HEK293 (cell line): ENCODE measurements around the gene SWI5.
"Not testable (repeated sequence)": the region's sequence is repeated elsewhere in the genome, so short reads cannot be mapped to it uniquely, and the experiment has no call there.

Source experiments
- CTCF ChIA-PET: fragments of 350-600 bp; formaldehyde crosslinking; extraction: SDS; loops from one replicate; lab custom pipeline; 2021; ENCODE audit warnings: antibody characterized with exemption; lab: Yijun Ruan, JAX
- POLR2A ChIA-PET: fragments of 300-600 bp; formaldehyde crosslinking; extraction: SDS; loops from one replicate; lab custom pipeline; 2020; ENCODE audit warnings: antibody characterized with exemption, inconsistent platforms; lab: Yijun Ruan, JAX
- H3K27ac ChIP-seq: fragments of 200-500 bp; sonication (Bioruptor generic); 2 replicates; pipeline ENCODE4 v1.5.1; 2014; ENCODE audit warnings: low read depth, low read length, control low read depth, inconsistent platforms; ENCODE audit errors: extremely low read depth
- H3K36me3 ChIP-seq, 2 experiments: fragments of 200-500 bp in 1 of 2; sonication (Bioruptor generic) in 1 of 2; 1 replicate in 1 of 2; 2 replicates in 1 of 2; pipeline ENCODE4 v1.5.1; 2014 to 2017; ENCODE audit warnings: inconsistent platforms in 2 of 2, low read length in 2 of 2; ENCODE audit not compliant: control insufficient read depth in 2 of 2, insufficient read depth in 1 of 2
- H3K4me1 ChIP-seq: fragments of 200-500 bp; sonication (Bioruptor generic); 2 replicates; pipeline ENCODE4 v1.5.1; 2014; ENCODE audit warnings: mild to moderate bottlenecking, low read length, inconsistent platforms; ENCODE audit not compliant: control insufficient read depth, insufficient read depth
- H3K4me3 ChIP-seq: 2 replicates; pipeline ENCODE4 v1.5.1; 2011; ENCODE audit warnings: low read depth, mild to moderate bottlenecking, control low read depth, low read length, moderate library complexity
- H3K9me3 ChIP-seq: fragments of 200-500 bp; sonication (Bioruptor generic); 2 replicates; pipeline ENCODE4 v1.5.1; 2014; ENCODE audit warnings: low read depth, low read length, inconsistent platforms; ENCODE audit not compliant: control insufficient read depth, insufficient read depth
- EGR2 ChIP-seq: fragments of 450-650 bp; formaldehyde crosslinking; IDR thresholded peaks from 2 replicates; pipeline ENCODE4 v1.5.1; 2016; ENCODE audit warnings: low read depth, missing biosample characterization, missing genetic modification characterization
- ELK4 ChIP-seq: IDR thresholded peaks from 2 replicates; pipeline ENCODE4 v1.6.1; 2011; ENCODE audit warnings: mild to moderate bottlenecking, low read depth, low read length, borderline replicate concordance
- HOXD13 ChIP-seq: sonication (generic); formaldehyde crosslinking; IDR thresholded peaks from 2 replicates; pipeline ENCODE4 v1.8.0; 2022; ENCODE audit warnings: missing genetic modification reagents, borderline replicate concordance
- MZF1 ChIP-seq: fragments of 450-650 bp; formaldehyde crosslinking; IDR thresholded peaks from 2 replicates; pipeline ENCODE4 v1.5.1; 2017; ENCODE audit warnings: missing biosample characterization, missing genetic modification characterization, borderline replicate concordance
- OSR2 ChIP-seq: fragments of 450-650 bp; formaldehyde crosslinking; IDR thresholded peaks from 2 replicates; pipeline ENCODE4 v1.5.1; 2016; ENCODE audit warnings: missing biosample characterization, missing genetic modification characterization
- TRIM28 ChIP-seq: IDR thresholded peaks from 2 replicates; pipeline ENCODE4 v1.6.1; 2011; ENCODE audit warnings: low read length, control low read depth, borderline replicate concordance
- ZBTB6 ChIP-seq: fragments of 450-650 bp; formaldehyde crosslinking; IDR thresholded peaks from 2 replicates; pipeline ENCODE4 v1.5.1; 2017; ENCODE audit warnings: missing biosample characterization, missing genetic modification characterization
- ZEB2 ChIP-seq: fragments of 450-650 bp; formaldehyde crosslinking; IDR thresholded peaks from 2 replicates; pipeline ENCODE4 v1.5.1; 2016; ENCODE audit warnings: missing biosample characterization, missing genetic modification characterization
- ZNF146 ChIP-seq: fragments of 450-650 bp; formaldehyde crosslinking; IDR thresholded peaks from 2 replicates; pipeline ENCODE4 v1.5.1; 2016; ENCODE audit warnings: missing biosample characterization, missing genetic modification characterization
- ZNF2 ChIP-seq: fragments of 450-650 bp; formaldehyde crosslinking; IDR thresholded peaks from 2 replicates; pipeline ENCODE4 v1.5.1; 2016; ENCODE audit warnings: missing biosample characterization, missing genetic modification characterization
- ZNF239 ChIP-seq: fragments of 450-650 bp; formaldehyde crosslinking; IDR thresholded peaks from 2 replicates; pipeline ENCODE4 v1.5.1; 2016; ENCODE audit warnings: missing biosample characterization, missing genetic modification characterization
- ZNF274 ChIP-seq, 2 experiments: fragments of 200-500 bp in 1 of 2; fragments of 450-650 bp in 1 of 2; sonication (Bioruptor generic) in 1 of 2; formaldehyde crosslinking in 1 of 2; IDR thresholded peaks; 2 replicates each; pipeline versions ENCODE4 v1.5.1 to v1.6.1; 2014 to 2016; ENCODE audit warnings: borderline replicate concordance in 1 of 2, inconsistent platforms in 1 of 2, low read length in 1 of 2, missing biosample characterization in 1 of 2, missing genetic modification characterization in 1 of 2
- ZNF324 ChIP-seq: fragments of 450-650 bp; formaldehyde crosslinking; IDR thresholded peaks from 2 replicates; pipeline ENCODE4 v1.5.1; 2016; ENCODE audit warnings: missing biosample characterization, missing genetic modification characterization
- ZNF37A ChIP-seq: fragments of 450-650 bp; IDR thresholded peaks from 2 replicates; pipeline ENCODE4 v1.5.1; 2018; ENCODE audit warnings: missing biosample characterization, missing genetic modification characterization
- ZNF501 ChIP-seq: fragments of 450-650 bp; formaldehyde crosslinking; IDR thresholded peaks from 2 replicates; pipeline ENCODE4 v1.5.1; 2016; ENCODE audit warnings: missing biosample characterization, missing genetic modification characterization
- ZNF513 ChIP-seq: fragments of 450-650 bp; IDR thresholded peaks from 2 replicates; pipeline ENCODE4 v1.5.1; 2018; ENCODE audit warnings: missing biosample characterization, missing genetic modification characterization
- ZNF692 ChIP-seq: fragments of 450-650 bp; formaldehyde crosslinking; IDR thresholded peaks from 2 replicates; pipeline ENCODE4 v1.5.1; 2016; ENCODE audit warnings: missing biosample characterization, missing genetic modification characterization
- ZNF791 ChIP-seq: fragments of 450-650 bp; formaldehyde crosslinking; IDR thresholded peaks from 2 replicates; pipeline ENCODE4 v1.5.1; 2016; ENCODE audit warnings: missing biosample characterization, missing genetic modification characterization
- ZSCAN23 ChIP-seq: fragments of 450-650 bp; formaldehyde crosslinking; IDR thresholded peaks from 2 replicates; pipeline ENCODE4 v1.5.1; 2016; ENCODE audit warnings: missing biosample characterization, missing genetic modification characterization
- ZSCAN4 ChIP-seq: fragments of 450-650 bp; formaldehyde crosslinking; IDR thresholded peaks from 2 replicates; pipeline ENCODE4 v1.5.1; 2017; ENCODE audit warnings: missing biosample characterization, missing genetic modification characterization

Gene SWI5

GRCh38 chr9:128276574-128277270 lies 646 bp downstream of the SWI5 start (continued):
- TF ChIP-seq ELK4 (no peak), ZNF791 (no peak), ZNF146 (tag by site-specific recombination) (no peak), MZF1 (tag by site-specific recombination) (peak; percentile 56; the same call in 1 of the 2 replicates), ZSCAN23 (no peak), ZNF37A (tag by site-specific recombination) (no peak), ZNF239 (no peak), ZNF513 (no peak), HOXD13 (CRISPR knock-in tag) (no peak), ZNF274 (IDR thresholded peaks at IDR 0.05; ENCODE audit: low read length) (no peak), ZNF274 (tag by site-specific recombination; IDR thresholded peaks at IDR 0.05; ENCODE audit: borderline replicate concordance) (no peak)

GRCh38 chr9:128279088-128280073 lies 3.3 kb downstream of the SWI5 start:
- not testable (repeated sequence) for H3K9me3 ChIP-seq, H3K36me3 ChIP-seq, H3K27ac ChIP-seq, H3K4me1 ChIP-seq, H3K4me3 ChIP-seq
- CTCF ChIA-PET, result interaction anchor here (1.1 to 1.2 kb wide), 2 partner anchors 24 to 62 kb away, joined by 6 read pairs; no protein-coding TSS in a partner anchor
- POLR2A ChIA-PET, result interaction anchor here (0.6 kb wide), 2 partner anchors 285 to 452 kb away, joined by 3 to 4 read pairs; no protein-coding TSS in a partner anchor

GRCh38 chr9:128280084-128280622 lies 4.1 kb downstream of the SWI5 start:
- no peak overlapping the region for H3K27ac ChIP-seq
- CTCF ChIA-PET, result interaction anchor here (0.6 to 1.2 kb wide), 3 partner anchors 25 to 76 kb away, joined by 3 to 6 read pairs (median 6); no protein-coding TSS in a partner anchor
- H3K4me1 ChIP-seq, result no peaks in the 10 kb centered on the region
- no peak overlapping the region for H3K4me3 ChIP-seq
- TF ChIP-seq ZNF501 (tag by site-specific recombination), result no peak
- peak; percentile 55; the same call in 1 of the 2 replicates for TF ChIP-seq EGR2 (tag by site-specific recombination)
- no peak for TF ChIP-seq ZNF324
- H3K36me3 ChIP-seq, result peaks cover 0 to 6% of the 10 kb centered on the region in 2 experiments; a peak in 1 of 3 replicates
- H3K9me3 ChIP-seq, result no peaks in the 10 kb centered on the region
- POLR2A ChIA-PET, result interaction anchor here (0.6 kb wide), 3 partner anchors 12 to 451 kb away, joined by 3 to 6 read pairs (median 4); no protein-coding TSS in a partner anchor

GRCh38 chr9:128282500-128282899 lies 6.4 kb downstream of the SWI5 start:
- no peaks in the 10 kb centered on the region for H3K4me1 ChIP-seq
- H3K4me3 ChIP-seq, result no peak overlapping the region
- CTCF ChIA-PET, result interaction anchor here (0.7 to 0.9 kb wide), 2 partner anchors 25 to 130 kb away, joined by 4 to 6 read pairs; no protein-coding TSS in a partner anchor
- POLR2A ChIA-PET, result no interaction called here
- H3K27ac ChIP-seq, result no peak overlapping the region
- peaks cover 0 to 23% of the 10 kb centered on the region in 2 experiments; a peak in 1 of 3 replicates for H3K36me3 ChIP-seq
- no peaks in the 10 kb centered on the region for H3K9me3 ChIP-seq
- TF ChIP-seq ZNF692, result no peak
- no peak for TF ChIP-seq TRIM28
- no peak for TF ChIP-seq ZNF2 (tag by site-specific recombination)
- TF ChIP-seq ZBTB6 (tag by site-specific recombination), result no peak
- TF ChIP-seq OSR2, result no peak
- TF ChIP-seq ZSCAN4, result no peak
- no peak for TF ChIP-seq ZEB2 (tag by site-specific recombination)
